GM18868 (cell line): ENCODE data around the gene COL4A2.
"Not testable (repeated sequence)": the region's sequence is repeated elsewhere in the genome, so short reads cannot be mapped to it uniquely, and the experiment has no call there.

Experiments
- ATAC-seq: cut with Tn5 transposase; IDR thresholded peaks from one replicate; pipeline ENCODE4 v1.9.1; 2021; ENCODE audit warnings: mild to moderate bottlenecking, moderate library complexity; ENCODE audit not compliant: unreplicated experiment

The COL4A2 gene

DNA sequence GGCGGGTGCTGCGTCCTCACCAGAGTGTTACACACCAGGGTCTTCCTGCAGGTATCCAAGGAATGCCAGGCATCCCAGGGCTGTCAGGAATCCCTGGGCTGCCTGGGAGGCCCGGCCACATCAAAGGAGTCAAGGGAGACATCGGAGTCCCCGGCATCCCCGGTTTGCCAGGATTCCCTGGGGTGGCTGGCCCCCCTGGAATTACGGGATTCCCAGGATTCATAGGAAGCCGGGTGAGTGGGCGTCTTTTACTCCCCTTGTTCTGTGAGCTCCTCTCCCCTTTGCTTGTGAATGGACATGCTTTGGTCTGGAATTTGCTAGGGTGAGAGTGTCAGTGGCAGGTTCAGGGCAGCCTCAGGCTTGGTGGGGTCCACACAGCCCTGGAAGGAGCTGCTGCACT, 178.5 kb downstream of the COL4A2 start:
- no peak for ATAC-seq

DNA sequence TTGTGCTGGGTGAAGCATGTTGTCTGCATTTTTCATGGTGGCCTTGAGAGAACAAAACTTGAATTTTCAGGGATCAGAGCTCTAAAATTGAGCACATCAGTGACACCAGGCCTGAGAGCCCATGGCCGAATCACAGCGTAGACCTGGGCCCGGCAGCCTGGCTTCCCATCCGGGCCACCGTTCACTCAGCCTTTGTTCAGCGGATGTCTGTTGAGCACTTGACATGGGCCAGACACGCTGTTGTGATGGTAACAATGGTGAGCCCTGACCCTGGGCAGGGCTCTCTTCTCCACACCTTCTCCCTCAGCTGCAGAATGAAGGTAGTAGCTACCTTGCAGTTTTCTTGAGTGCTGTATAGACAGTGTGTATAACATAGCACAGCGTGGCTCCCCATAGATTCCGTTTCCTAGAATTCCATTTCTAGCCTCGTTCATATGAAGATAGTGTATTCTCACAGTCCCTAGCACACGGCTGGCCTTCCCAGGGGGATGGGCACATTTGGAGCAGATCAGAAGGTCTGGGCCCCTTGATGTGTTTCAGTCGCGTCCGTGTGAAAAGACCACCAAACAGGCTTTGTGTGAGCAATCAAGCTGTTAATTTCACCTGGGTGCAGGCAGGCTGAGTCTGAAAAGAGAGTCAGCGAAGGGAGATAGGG, 179.1 kb downstream of the COL4A2 start:
- ATAC-seq, result no peak

DNA sequence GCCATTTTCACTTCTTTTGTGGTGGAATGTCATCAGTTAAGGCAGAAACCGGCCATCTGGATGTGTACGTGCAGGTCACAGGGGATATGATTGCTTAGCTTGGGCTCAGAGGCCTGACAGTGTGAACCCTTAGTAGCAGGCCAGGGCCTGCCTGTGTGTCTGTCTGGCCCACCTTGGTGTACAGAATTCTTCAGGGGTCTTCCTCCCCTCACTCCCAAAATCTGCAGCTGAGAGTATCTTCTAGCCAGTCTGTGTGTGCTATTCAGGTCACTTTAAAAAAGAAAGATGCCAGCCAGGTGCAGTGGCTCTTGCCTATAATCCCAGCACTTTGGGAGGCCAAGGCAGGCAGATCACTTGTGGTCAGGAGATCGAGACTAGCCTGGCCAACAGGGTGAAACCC, 179.8 kb downstream of the COL4A2 start:
- ATAC-seq, result not testable (repeated sequence)

DNA sequence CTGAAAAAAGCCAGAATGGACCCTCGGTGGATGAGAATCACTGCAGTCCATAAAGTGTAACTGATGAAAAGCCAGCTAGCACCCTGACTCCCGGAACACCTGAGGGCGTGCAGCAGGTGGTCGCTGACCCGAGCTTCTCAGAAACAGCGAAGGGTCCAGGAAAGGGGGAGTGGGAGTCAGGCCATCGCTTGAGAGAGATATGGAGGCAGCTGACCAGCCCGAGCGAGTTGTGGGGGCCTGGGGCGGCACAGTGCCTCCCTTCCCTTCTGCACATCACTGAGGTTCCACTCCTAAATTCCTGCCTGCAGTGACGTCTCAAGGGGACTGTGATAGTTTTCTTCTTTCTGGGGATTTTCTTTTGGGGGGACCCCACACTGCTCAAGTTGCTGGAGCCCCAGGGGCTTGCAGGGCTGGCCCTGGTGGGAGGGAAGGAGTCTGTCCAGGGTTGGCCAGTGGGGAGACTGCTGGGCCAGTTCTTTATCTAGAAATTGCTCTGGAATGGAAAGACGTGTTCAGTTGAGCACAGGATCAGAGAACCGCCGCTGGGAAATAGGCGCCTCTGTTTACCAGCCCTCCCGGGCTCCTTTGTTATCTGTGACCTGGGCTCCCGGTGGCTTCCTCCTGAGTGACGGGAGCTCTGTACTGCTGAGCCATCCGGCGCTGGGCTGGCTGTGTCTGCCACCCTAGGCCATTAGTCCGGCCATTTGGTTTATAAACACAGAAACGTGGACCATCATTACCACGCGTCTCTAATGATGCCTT, 183.1 kb downstream of the COL4A2 start:
- no peak for ATAC-seq

DNA sequence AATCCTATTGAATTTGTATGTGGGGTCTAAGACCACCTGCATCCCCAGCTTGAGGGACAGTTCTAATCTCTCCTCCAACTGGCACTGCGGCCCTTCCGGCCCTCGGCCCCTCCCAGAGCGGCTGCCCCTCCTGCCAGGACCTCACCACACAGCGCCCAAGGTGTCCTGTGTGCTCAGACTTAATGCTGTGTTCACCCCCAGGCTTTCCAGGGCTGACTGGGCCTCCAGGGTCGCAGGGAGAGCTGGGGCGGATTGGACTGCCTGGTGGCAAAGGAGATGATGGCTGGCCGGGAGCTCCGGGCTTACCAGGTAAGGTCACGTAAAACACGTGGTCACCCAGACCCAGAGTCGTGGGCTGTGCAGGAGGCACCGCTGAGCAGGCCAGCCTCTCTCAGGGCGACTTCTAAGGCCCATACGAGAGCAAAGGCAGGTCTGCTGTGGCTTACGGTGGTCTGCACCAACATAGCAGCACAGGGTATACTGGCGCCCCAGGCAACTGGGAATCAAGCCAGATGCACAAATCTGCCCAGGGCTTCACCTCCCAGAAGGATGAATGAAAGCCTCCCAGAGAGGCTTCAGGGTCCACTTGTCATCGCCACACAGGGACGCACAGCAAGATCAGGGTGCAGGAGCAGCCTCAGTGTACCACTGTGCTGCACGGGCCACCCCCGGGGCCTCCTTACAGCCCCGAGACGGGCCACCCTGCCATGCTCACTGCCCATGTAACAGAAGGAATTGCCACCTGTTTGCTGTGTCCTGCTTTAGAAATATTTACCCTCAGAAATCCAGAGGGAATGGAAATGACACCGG, 185.0 kb downstream of the COL4A2 start:
- ATAC-seq, result no peak

DNA sequence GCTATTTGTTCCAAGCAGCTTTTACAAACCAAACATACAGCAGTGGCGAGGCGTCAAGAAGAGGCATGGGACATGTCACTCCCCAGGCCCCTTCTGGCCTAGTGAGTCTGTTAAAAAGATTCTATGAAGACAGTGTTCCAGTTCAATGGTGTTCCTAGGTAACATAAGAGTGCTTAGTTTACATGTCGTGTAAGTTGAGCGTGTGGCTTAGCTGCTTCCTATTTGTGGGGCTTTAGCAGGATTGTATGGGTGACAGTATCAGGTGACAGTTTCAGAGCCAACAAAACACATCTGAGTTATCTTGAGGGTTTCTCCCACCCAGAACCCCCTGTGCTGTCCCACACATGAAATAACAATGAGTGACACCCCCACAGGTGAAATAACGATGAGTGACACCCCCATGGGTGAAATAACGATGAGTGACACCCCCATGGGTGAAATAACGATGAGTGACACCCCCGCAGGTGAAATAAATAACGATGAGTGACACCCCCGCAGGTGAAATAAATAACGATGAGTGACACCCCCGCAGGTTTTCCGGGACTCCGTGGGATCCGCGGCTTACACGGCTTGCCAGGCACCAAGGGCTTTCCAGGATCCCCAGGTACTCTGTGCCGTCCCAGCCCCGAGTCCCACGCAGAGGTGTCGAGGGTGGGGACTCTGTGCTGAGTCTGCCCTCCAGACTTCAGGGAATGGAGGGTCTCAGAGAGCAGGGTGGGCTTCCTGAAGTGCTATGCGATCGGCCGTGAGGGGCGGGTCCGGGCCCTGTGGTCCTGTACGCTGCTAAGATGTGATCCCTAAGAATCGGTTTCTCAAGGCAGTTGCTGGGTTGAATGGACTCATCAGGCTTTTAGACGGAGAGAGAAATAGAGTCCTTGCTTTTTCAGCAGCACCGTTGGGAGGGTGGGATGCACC, 185.9 kb downstream of the COL4A2 start:
- ATAC-seq, result no peak

DNA sequence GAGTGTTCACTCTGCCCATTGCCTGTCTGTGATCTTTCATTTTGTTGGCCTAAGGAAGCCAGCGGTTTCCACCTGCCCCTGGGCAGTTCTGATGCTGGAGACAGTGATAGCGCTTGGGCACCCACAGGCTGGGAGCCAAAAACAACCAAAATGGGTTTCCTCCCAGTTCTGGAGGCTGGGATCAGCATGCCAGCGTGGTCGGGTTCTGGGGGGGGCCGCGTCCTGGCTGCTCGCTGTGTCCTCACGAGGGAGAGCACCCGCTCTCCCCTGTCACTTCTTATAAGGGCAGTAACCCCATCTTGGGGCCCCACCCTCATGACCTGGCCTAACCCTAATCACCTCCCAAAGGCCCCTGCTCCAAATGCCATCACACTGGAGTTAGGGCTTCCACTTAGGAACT, 186.5 kb downstream of the COL4A2 start:
- no peak for ATAC-seq

DNA sequence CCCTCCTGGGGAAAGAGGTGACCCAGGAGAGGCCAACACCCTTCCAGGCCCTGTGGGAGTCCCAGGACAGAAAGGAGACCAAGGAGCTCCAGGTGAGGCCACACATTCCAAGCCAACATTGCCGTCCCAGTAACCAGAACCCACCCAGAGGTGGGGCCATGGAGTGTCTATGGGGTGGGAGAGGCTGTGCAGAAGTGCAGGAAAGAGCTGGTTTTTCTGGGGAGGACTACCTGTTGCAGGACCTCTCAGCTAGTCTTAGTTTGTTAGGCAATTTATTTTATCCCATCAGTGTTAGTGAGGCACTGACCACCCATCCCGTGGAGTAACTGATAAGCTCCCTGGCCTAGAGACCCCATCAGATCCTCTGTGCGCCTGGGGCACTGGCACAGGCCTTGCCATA, 188.3 kb downstream of the COL4A2 start:
- no peak for ATAC-seq

DNA sequence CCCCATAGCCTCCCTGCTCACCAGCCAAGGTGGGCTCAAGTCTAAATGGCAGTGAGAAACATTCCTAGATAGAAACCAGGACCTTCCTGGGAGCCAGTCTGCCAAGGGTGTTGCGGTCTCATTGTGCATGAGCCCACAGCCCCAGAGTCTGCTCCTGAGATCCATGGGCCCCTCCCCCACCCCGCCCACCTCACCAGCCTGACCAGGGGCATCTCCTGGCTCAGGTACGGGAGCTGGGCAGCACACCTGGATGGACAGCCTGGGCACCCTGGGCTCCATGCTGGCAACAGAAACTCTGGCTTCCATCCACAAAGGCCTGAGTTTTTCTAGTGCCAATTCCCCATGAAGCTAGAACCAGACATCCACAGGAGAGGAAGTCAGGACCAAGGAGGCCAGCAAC, 188.8 kb downstream of the COL4A2 start:
- ATAC-seq, result no peak

DNA sequence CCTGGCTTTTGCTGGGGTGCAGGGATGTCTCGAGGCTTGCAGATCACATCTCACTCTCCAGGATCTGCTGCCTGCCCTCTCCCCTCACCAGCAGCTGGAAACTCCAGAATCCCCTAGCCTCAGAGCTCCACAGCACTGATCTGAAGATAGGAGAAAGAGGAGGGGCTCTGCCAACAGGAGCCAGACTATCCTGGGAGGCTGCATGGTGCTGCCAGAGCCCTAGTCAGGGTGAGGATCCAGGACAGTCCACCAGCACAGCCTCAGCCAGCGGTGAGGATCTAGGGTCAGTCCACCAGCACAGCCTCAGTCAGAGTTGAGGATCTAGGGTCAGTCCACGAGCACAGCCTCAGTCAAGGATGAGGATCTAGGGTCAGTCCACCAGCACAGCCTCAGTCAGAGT, 189.2 kb downstream of the COL4A2 start:
- no peak for ATAC-seq

DNA sequence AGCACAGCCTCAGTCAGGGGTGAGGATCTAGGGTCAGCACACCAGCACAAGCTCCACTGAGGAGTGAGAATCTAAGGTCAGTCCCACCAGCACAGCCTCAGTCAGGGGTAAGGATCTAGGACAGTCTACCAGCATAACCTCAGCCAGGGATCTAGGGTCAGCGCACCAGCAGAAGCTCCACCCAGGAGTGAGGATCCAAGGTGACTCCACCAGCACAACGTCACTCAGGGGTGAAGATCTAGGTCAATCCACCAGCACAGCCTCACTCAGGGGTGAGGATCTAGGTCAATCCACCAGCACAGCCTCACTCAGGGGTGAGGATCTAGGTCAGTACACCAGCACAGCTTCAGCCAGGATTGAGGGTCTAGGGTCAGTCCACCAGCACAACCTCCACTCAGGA, 189.9 kb downstream of the COL4A2 start:
- ATAC-seq, result no peak

DNA sequence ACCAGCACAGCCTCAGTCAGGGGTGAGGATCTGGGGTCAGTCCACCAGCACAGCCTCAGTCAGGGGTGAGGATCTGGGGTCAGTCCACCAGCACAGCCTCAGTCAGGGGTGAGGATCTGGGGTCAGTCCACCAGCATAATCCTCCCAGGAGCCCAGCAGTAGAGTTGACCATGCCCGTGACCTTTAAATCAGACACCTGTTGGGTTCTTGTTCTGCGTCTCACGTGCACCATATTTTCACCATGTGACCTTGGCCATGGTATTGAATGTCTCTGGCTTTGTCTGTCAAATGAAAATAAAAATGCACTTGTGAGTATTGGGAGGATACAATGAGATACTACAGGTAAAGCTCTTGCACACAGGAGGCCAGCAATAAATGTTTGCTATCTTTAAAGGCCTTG, 190.8 kb downstream of the COL4A2 start:
- not testable (repeated sequence) for ATAC-seq

DNA sequence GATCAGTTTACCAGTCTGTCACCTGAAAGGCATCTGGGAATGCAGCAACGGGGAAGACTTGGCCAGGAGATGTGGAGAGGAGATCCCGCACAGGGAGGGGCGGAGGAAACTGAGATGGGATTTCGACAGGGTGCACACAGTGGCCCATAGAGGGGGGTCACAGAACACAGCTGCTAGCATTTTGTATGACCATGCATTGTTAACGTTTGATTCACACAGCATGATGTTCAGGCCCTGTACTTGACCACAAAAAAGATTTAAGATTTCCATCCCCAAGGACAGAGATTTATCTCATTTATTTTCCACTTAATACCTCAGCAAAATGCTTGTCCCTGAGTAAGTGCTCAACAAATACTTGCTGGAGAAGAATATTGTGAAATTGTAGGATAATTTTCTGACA, 191.2 kb downstream of the COL4A2 start:
- no peak for ATAC-seq

DNA sequence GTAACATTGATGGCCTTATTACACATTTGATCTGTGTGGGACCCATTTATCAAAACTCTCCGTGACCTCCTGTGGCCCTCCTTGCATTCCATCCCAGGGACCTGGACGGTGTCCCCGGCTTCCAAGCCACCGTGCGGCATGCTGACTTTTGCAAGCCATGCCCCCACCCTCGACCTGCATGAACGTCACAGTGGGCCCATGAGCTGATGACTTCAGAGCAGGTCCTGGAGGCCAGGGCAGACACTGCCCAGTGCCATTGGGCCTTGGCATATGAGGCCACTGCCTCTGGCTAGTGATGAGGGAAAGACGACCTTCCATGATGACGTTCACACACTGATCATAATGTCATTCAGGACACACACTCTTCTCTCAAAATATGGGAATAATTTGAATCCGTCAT, 191.7 kb downstream of the COL4A2 start:
- no peak for ATAC-seq

DNA sequence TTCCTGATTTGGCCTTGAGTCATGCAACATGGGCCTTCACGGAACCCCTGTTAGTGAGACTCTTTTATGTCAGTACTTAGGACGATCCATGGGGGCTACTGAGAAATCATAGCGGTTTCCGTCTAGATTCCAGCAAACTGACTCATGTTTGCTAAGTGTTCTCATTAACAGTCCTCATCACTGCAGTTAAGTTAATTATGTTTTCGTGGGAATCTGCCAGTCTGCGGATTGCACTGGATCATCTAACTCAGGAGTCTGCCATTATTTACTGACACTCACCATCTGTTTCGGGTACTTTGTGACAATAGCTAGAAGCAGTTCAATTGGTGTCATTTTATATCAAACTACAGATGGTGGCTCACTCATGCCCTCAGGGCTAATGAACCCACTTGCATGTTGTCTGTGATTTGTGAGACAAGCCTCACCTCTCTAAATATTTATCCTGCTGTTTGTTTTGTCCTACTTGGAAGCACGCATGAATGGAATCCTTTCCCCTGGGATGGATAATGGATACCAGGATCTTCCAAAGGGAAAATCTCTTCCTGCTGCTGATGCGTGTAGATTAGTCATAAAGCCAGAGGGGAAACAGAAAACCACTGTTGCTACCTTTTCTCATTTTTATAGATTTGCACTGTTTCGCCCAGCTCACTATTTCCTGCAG, 192.7 kb downstream of the COL4A2 start:
- ATAC-seq, result no peak

DNA sequence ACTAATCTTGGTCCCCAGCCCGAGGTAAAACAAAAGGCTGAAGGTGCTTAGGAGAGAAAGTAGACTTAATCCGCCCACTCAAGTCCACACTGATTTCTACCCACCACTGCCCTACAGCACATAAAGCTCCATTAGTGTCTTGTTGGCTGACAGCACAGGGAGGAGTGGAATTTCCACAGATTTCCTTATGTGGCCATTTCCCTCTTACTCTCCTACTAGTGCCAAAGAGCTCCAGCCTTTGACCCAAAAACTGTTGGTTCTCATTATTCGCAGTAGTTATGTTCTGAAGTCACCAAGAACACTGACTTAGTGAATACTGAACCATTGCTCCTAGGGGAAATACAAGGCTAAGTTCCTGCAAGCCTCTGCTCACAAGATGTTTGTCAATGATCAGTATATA, 193.3 kb downstream of the COL4A2 start:
- ATAC-seq, result no peak

DNA sequence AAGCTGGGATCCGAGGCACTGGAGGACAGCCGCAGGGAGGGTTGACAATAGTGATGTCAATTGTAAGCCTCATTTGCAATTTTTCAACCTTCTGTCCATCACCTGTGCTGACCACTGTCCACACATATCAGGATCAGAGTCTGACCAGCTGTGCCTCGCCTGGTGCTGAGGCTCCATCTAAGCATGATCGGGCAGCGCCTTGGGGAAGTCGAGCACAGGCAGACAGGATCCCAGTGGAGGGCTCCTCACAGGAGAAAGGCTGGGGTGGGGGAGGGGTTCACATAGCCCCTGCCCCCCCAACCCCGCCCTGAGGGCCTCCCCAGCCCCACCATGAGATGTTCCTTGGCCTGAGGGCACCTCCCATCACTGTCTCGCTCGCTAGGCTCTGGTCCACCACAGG, 194.1 kb downstream of the COL4A2 start:
- no peak for ATAC-seq

DNA sequence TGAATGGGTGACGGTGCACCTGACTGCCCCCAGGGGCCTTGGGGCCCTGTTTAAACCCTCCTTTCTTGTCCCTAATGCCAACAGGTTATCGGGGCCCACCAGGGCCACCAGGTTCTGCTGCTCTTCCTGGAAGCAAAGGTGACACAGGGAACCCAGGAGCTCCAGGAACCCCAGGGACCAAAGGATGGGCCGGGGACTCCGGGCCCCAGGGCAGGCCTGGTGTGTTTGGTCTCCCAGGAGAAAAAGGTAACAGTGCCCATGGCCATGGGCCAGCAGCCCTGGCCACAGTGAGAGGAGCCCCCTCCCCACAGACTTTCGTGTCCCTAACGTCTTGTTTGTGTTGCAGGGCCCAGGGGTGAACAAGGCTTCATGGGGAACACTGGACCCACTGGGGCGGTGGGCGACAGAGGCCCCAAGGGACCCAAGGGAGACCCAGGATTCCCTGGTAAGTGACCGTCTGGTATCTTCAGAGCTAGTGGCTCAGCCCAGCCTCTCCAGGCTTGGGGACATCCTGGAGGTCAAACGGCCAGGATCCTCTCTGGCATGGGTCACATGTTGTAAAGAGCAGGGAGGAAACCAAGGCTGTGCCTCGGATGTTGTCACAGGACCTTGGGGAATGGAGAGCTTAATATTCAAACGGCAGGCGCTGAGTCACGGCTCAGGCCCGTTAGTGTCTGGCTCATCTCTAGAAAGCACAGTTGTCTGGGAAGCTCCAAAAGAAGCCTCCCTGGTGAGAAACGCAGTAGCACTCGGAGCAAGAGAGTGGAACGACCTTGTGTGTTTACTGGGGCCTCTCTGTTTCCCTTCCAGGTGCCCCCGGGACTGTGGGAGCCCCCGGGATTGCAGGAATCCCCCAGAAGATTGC, 196.2 kb downstream of the COL4A2 start:
- no peak for ATAC-seq

DNA sequence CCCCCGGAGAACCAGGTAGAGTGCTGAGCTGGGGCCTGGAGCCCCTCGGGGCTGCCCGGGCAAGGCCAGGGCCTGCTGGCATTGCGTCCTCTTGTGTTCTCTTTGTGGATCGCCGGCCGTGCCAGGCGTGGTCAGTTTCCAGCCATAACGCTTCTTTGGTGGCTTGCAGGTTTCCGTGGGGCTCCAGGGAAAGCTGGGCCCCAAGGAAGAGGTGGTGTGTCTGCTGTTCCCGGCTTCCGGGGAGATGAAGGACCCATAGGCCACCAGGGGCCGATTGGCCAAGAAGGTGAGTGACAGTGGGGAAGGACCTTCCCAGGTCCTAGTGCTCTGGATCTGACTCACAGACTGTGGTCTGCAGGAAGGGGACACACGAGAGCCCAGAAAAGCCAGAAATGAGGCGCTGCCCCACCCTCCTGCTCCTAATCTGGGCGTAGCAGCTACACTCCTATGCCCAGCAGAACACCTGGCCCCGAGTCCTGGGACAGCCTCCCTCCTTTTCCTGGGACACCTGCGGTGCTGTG, 197.0 kb downstream of the COL4A2 start:
- ATAC-seq, result no peak
